Mammary epithelial cell (primary cell): Measurements from ENCODE around the gene CCDC69.

ENCODE experiments used
- EZH2 ChIP-seq: IDR thresholded peaks from 2 replicates; pipeline ENCODE4 v1.6.1; 2012; ENCODE audit warnings: low read length, inconsistent platforms, borderline replicate concordance
- TF ChIP-seq, protein P1 (sequence below), 2 donors: IDR thresholded peaks in 1 of 2; conservative IDR thresholded peaks in 1 of 2; 2 replicates each; pipeline ENCODE4 v1.5.1; 2011 to 2012; ENCODE audit warnings: inconsistent platforms in 2 of 2, low read length in 2 of 2, mild to moderate bottlenecking in 2 of 2, control low read depth in 1 of 2, low read depth in 1 of 2; ENCODE audit not compliant: insufficient read depth in 1 of 2; ENCODE audit errors: extremely low read depth in 1 of 2

DNA sequence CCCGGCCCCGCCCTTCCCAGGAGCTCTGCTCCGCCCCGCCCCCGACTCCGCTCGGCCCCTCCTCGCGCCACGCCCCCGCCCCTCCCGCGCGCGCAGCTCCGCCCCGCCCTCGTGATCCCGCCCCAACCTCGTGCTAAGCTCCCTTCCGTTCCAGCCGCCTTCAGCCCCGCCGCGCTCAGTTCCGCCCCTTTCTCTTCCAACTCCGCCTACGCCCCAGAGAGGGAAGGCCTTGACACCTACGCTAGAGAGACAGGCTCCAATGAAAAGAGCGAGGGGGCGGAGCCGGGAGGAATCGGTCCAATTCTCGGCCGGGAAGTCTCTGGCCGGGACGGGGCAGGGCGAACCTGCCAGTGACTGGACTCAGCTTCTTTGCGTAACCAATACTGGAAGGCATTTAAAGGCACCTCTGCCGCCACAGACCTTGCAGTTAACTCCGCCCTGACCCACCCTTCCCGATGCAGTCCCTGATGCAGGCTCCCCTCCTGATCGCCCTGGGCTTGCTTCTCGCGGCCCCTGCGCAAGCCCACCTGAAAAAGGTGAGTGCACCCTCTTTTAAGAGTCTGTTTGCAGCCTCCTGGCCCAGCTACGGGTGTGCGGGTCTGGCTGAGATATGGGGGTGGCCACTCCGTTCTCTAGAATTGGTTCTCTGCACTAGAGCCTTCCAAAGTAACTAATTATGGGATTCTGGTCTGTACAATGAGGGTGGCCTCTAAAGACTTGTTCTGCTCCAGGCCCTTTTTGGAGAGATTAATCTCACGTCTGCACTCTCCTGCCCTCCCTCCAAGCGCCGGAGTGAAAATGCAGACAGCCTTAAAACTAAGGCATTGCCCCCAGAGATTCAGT is 29.1 kb upstream of the CCDC69 start, which contains the start of gene GM2A:
- TF ChIP-seq, protein P1, sequence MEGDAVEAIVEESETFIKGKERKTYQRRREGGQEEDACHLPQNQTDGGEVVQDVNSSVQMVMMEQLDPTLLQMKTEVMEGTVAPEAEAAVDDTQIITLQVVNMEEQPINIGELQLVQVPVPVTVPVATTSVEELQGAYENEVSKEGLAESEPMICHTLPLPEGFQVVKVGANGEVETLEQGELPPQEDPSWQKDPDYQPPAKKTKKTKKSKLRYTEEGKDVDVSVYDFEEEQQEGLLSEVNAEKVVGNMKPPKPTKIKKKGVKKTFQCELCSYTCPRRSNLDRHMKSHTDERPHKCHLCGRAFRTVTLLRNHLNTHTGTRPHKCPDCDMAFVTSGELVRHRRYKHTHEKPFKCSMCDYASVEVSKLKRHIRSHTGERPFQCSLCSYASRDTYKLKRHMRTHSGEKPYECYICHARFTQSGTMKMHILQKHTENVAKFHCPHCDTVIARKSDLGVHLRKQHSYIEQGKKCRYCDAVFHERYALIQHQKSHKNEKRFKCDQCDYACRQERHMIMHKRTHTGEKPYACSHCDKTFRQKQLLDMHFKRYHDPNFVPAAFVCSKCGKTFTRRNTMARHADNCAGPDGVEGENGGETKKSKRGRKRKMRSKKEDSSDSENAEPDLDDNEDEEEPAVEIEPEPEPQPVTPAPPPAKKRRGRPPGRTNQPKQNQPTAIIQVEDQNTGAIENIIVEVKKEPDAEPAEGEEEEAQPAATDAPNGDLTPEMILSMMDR (conservative IDR thresholded peaks at IDR 0.05 in 1 of 2, IDR thresholded peaks at IDR 0.05 in 1 of 2; ENCODE audit: extremely low read depth in 1 of 2, insufficient read depth in 1 of 2, low read depth in 1 of 2, low read length in 2 of 2) = no peak
- TF ChIP-seq EZH2 = no peak
